K562 (cell line): ENCODE data around the gene THADA. TPM values are rescaled to one million over a fixed set of nuclear protein-coding genes. Genes with fewer than 3 reads are reported as not detected.

Experiments used
- ARHGAP35 ChIP-seq: fragments of 450-650 bp; IDR thresholded peaks from 2 replicates; pipeline ENCODE4 v1.6.1; 2018; ENCODE audit not compliant: partially characterized antibody
- BCL6 ChIP-seq: fragments of 250-450 bp; sonication (Bioruptor Pico); IDR thresholded peaks from 2 replicates; pipeline ENCODE4 v1.4.0; 2020
- CAMTA2 ChIP-seq: fragments of 250-450 bp; sonication (Bioruptor Pico); conservative IDR thresholded peaks from 2 replicates; pipeline ENCODE4 v1.5.1; 2022
- CCNT2 ChIP-seq: IDR thresholded peaks from 2 replicates; pipeline ENCODE4 v1.6.1; 2011; ENCODE audit warnings: borderline replicate concordance, low read depth, mild to moderate bottlenecking, moderate library complexity, mixed read lengths, low read length; ENCODE audit not compliant: insufficient read length; ENCODE audit errors: extremely low read depth
- CEBPB ChIP-seq: fragments of 450-650 bp; IDR thresholded peaks from 2 replicates; pipeline ENCODE4 v1.6.1; 2016; ENCODE audit warnings: missing genetic modification characterization, missing compliant biosample characterization
- CREM ChIP-seq: IDR thresholded peaks from 2 replicates; pipeline ENCODE4 v1.6.1; 2014; ENCODE audit warnings: antibody characterized with exemption, low read depth
- ETS2 ChIP-seq: IDR thresholded peaks from 2 replicates; pipeline ENCODE4 v1.6.1; 2016; ENCODE audit warnings: borderline replicate concordance, missing genetic modification characterization, mild to moderate bottlenecking, moderate library complexity, missing compliant biosample characterization; ENCODE audit not compliant: poor library complexity, severe bottlenecking
- FIP1L1 ChIP-seq: fragments of 200-400 bp; formaldehyde crosslinking; IDR thresholded peaks from 2 replicates; pipeline ENCODE4 v1.6.1; 2018; ENCODE audit warnings: mild to moderate bottlenecking, low read depth, low read length; ENCODE audit not compliant: poor library complexity, severe bottlenecking
- HMGXB4 ChIP-seq: sonication (generic); formaldehyde crosslinking; IDR thresholded peaks from 2 replicates; pipeline ENCODE4 v1.8.1; 2023; ENCODE audit warnings: mild to moderate bottlenecking, missing genetic modification reagents
- MCM2 ChIP-seq: fragments of 450-650 bp; IDR thresholded peaks from 2 replicates; pipeline ENCODE4 v1.6.1; 2017; ENCODE audit warnings: low read depth, mild to moderate bottlenecking
- MCM3 ChIP-seq: fragments of 450-650 bp; IDR thresholded peaks from 2 replicates; pipeline ENCODE4 v1.6.1; 2016
- MTA2 ChIP-seq: fragments of 450-650 bp; IDR thresholded peaks from 2 replicates; pipeline ENCODE4 v1.6.1; 2016; ENCODE audit warnings: low read depth
- MTF1 ChIP-seq: fragments of 250-450 bp; sonication (Bioruptor Pico); IDR thresholded peaks from 2 replicates; pipeline ENCODE4 v1.9.0; 2021; ENCODE audit warnings: moderate library complexity, mild to moderate bottlenecking, inconsistent platforms, borderline replicate concordance
- NR2C2 ChIP-seq, 2 experiments: fragments of 200-800 bp in 1 of 2; sonication (Bioruptor generic) in 1 of 2; sonication (generic) in 1 of 2; formaldehyde crosslinking in 1 of 2; IDR thresholded peaks; 2 replicates each; pipeline versions ENCODE4 v1.6.1 to v1.8.0; 2016 to 2022; ENCODE audit warnings: mild to moderate bottlenecking in 1 of 2, missing compliant biosample characterization in 1 of 2, missing genetic modification characterization in 1 of 2, missing genetic modification reagents in 1 of 2
- PHB2 ChIP-seq: fragments of 450-650 bp; IDR thresholded peaks from 2 replicates; pipeline ENCODE4 v1.6.1; 2017; ENCODE audit warnings: low read depth
- PREB ChIP-seq: sonication (generic); formaldehyde crosslinking; IDR thresholded peaks from 2 replicates; pipeline ENCODE4 v1.8.1; 2023; ENCODE audit warnings: mild to moderate bottlenecking, missing genetic modification reagents
- RBM22 ChIP-seq: fragments of 200-400 bp; formaldehyde crosslinking; IDR thresholded peaks from 2 replicates; pipeline ENCODE4 v1.6.1; 2018; ENCODE audit warnings: low read length, low read depth; ENCODE audit not compliant: poor library complexity, severe bottlenecking
- SFPQ ChIP-seq: fragments of 200-400 bp; formaldehyde crosslinking; IDR thresholded peaks from 2 replicates; pipeline ENCODE4 v1.6.1; 2017; ENCODE audit warnings: mild to moderate bottlenecking, low read depth, low read length, moderate library complexity
- SMARCE1 ChIP-seq: fragments of 450-650 bp; IDR thresholded peaks from 2 replicates; pipeline ENCODE4 v1.7.1; 2016; ENCODE audit warnings: mild to moderate bottlenecking
- SNRNP70 ChIP-seq: fragments of 200-400 bp; formaldehyde crosslinking; optimal IDR thresholded peaks from 2 replicates; pipeline ENCODE3; 2017; ENCODE audit warnings: low read depth, low read length
- TGIF2 ChIP-seq: sonication (generic); formaldehyde crosslinking; IDR thresholded peaks from 2 replicates; pipeline ENCODE4 v1.8.1; 2022; ENCODE audit warnings: mild to moderate bottlenecking, missing genetic modification reagents, moderate library complexity
- ZNF146 ChIP-seq: IDR thresholded peaks from one replicate; pipeline ENCODE4 v1.6.1; 2018; ENCODE audit warnings: missing compliant biosample characterization; ENCODE audit not compliant: unreplicated experiment
- ZNF445 ChIP-seq: fragments of 250-450 bp; sonication (Bioruptor Pico); IDR thresholded peaks from 2 replicates; pipeline ENCODE4 v1.4.0; 2020; ENCODE audit warnings: low read depth, mild to moderate bottlenecking, moderate library complexity
- ZNF75A ChIP-seq: fragments of 450-650 bp; formaldehyde crosslinking; IDR thresholded peaks from 2 replicates; pipeline ENCODE4 v1.4.0; 2020; ENCODE audit warnings: mild to moderate bottlenecking
- ZNF79 ChIP-seq: fragments of 250-450 bp; sonication (Bioruptor Pico); IDR thresholded peaks from 2 replicates; pipeline ENCODE4 v1.4.0; 2020; ENCODE audit warnings: low read depth, mild to moderate bottlenecking, moderate library complexity
- polyA plus RNA-seq, 8 experiments: library from polyadenylated mRNA; depleted of rRNA in 4 of 8; stranded (reverse) in 5 of 8; unstranded in 3 of 8; fragments of >200 nt; fragmentation: Nextera tagmentation in 2 of 8; fragmentation: Illumina TruSeq in 1 of 8; extraction: Ambion mirVana in 2 of 8; extraction: Trizol in 1 of 8; gene quantifications; 2 replicates each; pipeline versions ENCODE4 v1.2.1 to v1.2.3, GENCODE V29; 2011 to 2014; ENCODE audit warnings: inconsistent platforms in 1 of 8, missing spikeins in 1 of 8
- total RNA-seq, 7 experiments: library from RNA; depleted of rRNA in 6 of 7; stranded (reverse); fragments of >200 nt in 6 of 7; fragmentation: Illumina TruSeq in 2 of 7; extraction: Trizol in 2 of 7; gene quantifications; 2 replicates each; pipeline versions ENCODE4 v1.2.1 to v1.2.3, GENCODE V29; 2011 to 2021; ENCODE audit warnings: low replicate concordance in 1 of 7

THADA gene
- total and polyA plus RNA-seq, 9 of the 15 experiments (the other 6 are each of a cell fraction or from before 2014, with no cell fraction given) = 17.8 to 34.7 (median 31.9) TPM

GRCh38 chr2:43219383-43220228 is 376.2 kb downstream of the THADA start (continued):
- TF ChIP-seq CCNT2 = peak; percentile 30
- TF ChIP-seq ARHGAP35 = no peak
- TF ChIP-seq FIP1L1 = no peak
- TF ChIP-seq PHB2 = no peak
- TF ChIP-seq ZNF146 (CRISPR knock-in tag) = no peak
- no peak for TF ChIP-seq BCL6 (CRISPR knock-in tag)
- peak; percentile 35; the same call in 1 of the 2 replicates for TF ChIP-seq CREM
- no peak for TF ChIP-seq TGIF2 (CRISPR knock-in tag)
- TF ChIP-seq ZNF79 (CRISPR knock-in tag) = no peak
- no peak for TF ChIP-seq NR2C2 (CRISPR knock-in tag; IDR thresholded peaks at IDR 0.05)
- TF ChIP-seq NR2C2 (tag; IDR thresholded peaks at IDR 0.05) = peak; percentile 49
- no peak for TF ChIP-seq CAMTA2 (CRISPR knock-in tag)
- no peak; the same call in 1 of the 2 replicates for TF ChIP-seq SMARCE1
- no peak for TF ChIP-seq SNRNP70
- no peak for TF ChIP-seq ZNF75A (CRISPR knock-in tag)
- 0 out of 2 replicates have a peak, but pooled peaks have one; percentile 44 for TF ChIP-seq HMGXB4 (CRISPR knock-in tag)
- peak; percentile 4; the same call in 1 of the 2 replicates for TF ChIP-seq MTA2
- TF ChIP-seq MCM3 = no peak
- TF ChIP-seq ZNF445 (CRISPR knock-in tag) = no peak
- TF ChIP-seq MTF1 (CRISPR knock-in tag) = no peak
- no peak for TF ChIP-seq PREB (CRISPR knock-in tag)
- TF ChIP-seq SFPQ = no peak
- no peak for TF ChIP-seq CEBPB (tag)
- TF ChIP-seq RBM22 = no peak
- TF ChIP-seq MCM2 = no peak
- TF ChIP-seq ETS2 (tag) = no peak
